ENCODE data around the gene LONP2.
A peak's percentile ranks its signal among the peaks of the same experiment; 100 is the strongest.

GRCh38 chr16:48353565-48354163 is 109.6 kb downstream of the LONP2 start:
- TF ChIP-seq CTCF (IDR thresholded peaks at IDR 0.05; ENCODE audit: low read depth, low read length) = peak; percentile 89
- no peak for TF ChIP-seq EZH2phosphoT487 (IDR thresholded peaks at IDR 0.05; ENCODE audit: low read depth)

All from OCI-LY3 (cell line).